K562 (cell line): ENCODE measurements around the gene NR0B2. TPM values are rescaled to one million over a fixed set of nuclear protein-coding genes. Genes with fewer than 3 reads are reported as not detected.

Source experiments
- BMI1 ChIP-seq: fragments of 150-350 bp; IDR thresholded peaks from 2 replicates; pipeline ENCODE4 v1.6.1; 2014; ENCODE audit warnings: low read length
- C11orf30 ChIP-seq: fragments of 450-650 bp; IDR thresholded peaks from 2 replicates; pipeline ENCODE4 v1.6.1; 2016; ENCODE audit warnings: low read depth, mild to moderate bottlenecking
- HIVEP1 ChIP-seq: fragments of 250-450 bp; sonication (Bioruptor Pico); IDR thresholded peaks from 2 replicates; pipeline ENCODE4 v1.4.0; 2020; ENCODE audit warnings: mild to moderate bottlenecking
- RFX5 ChIP-seq: IDR thresholded peaks from 2 replicates; pipeline ENCODE4 v1.6.1; 2011; ENCODE audit warnings: low read depth, mild to moderate bottlenecking, improper control_type of control experiment, low read length
- RREB1 ChIP-seq: fragments of 250-450 bp; sonication (Bioruptor Pico); IDR thresholded peaks from 2 replicates; pipeline ENCODE4 v1.4.0; 2020
- SREBF2 ChIP-seq: sonication (generic); formaldehyde crosslinking; IDR thresholded peaks from 2 replicates; pipeline ENCODE4 v1.4.0; 2020; ENCODE audit warnings: mild to moderate bottlenecking, missing genetic modification reagents
- STAG1 ChIP-seq: sonication (generic); formaldehyde crosslinking; IDR thresholded peaks from 2 replicates; pipeline ENCODE4 v1.5.0; 2020; ENCODE audit warnings: missing genetic modification reagents, borderline replicate concordance
- VEZF1 ChIP-seq: fragments of 200-800 bp; sonication (Bioruptor generic); IDR thresholded peaks from 2 replicates; pipeline ENCODE4 v1.6.1; 2017; ENCODE audit warnings: missing genetic modification characterization, missing compliant biosample characterization
- ZNF224 ChIP-seq: sonication (generic); formaldehyde crosslinking; IDR thresholded peaks from 2 replicates; pipeline ENCODE4 v1.8.0; 2022; ENCODE audit warnings: mild to moderate bottlenecking, missing genetic modification reagents
- ZNF3 ChIP-seq: fragments of 250-450 bp; sonication (Bioruptor Pico); IDR thresholded peaks from 2 replicates; pipeline ENCODE4 v1.5.0; 2021; ENCODE audit warnings: mild to moderate bottlenecking, moderate library complexity
- ZNF561 ChIP-seq: fragments of 450-650 bp; formaldehyde crosslinking; conservative IDR thresholded peaks from 2 replicates; pipeline ENCODE4 v1.4.0; 2020; ENCODE audit warnings: mild to moderate bottlenecking, moderate library complexity
- polyA plus RNA-seq, 8 experiments: library from polyadenylated mRNA; depleted of rRNA in 4 of 8; stranded (reverse) in 5 of 8; unstranded in 3 of 8; fragments of >200 nt; fragmentation: Nextera tagmentation in 2 of 8; fragmentation: Illumina TruSeq in 1 of 8; extraction: Ambion mirVana in 2 of 8; extraction: Trizol in 1 of 8; gene quantifications; 2 replicates each; pipeline versions ENCODE4 v1.2.1 to v1.2.3, GENCODE V29; 2011 to 2014; ENCODE audit warnings: inconsistent platforms in 1 of 8, missing spikeins in 1 of 8
- total RNA-seq, 7 experiments: library from RNA; depleted of rRNA in 6 of 7; stranded (reverse); fragments of >200 nt in 6 of 7; fragmentation: Illumina TruSeq in 2 of 7; extraction: Trizol in 2 of 7; gene quantifications; 2 replicates each; pipeline versions ENCODE4 v1.2.1 to v1.2.3, GENCODE V29; 2011 to 2021; ENCODE audit warnings: low replicate concordance in 1 of 7
- TF ChIP-seq, protein P1 (sequence below): fragments of 450-650 bp; IDR thresholded peaks from 2 replicates; pipeline ENCODE4 v1.6.1; 2014; ENCODE audit warnings: low read depth, mild to moderate bottlenecking, moderate library complexity, borderline replicate concordance
- TF ChIP-seq, protein P2 (sequence below): fragments of 200-800 bp; sonication (Bioruptor generic); IDR thresholded peaks from 2 replicates; pipeline ENCODE4 v1.6.1; 2017; ENCODE audit warnings: missing genetic modification characterization, missing compliant biosample characterization
- TF ChIP-seq, protein P3 (sequence below): fragments of 250-450 bp; sonication (Bioruptor Pico); IDR thresholded peaks from 2 replicates; pipeline ENCODE4 v1.8.0; 2022; ENCODE audit warnings: inconsistent platforms

NR0B2 gene
- total and polyA plus RNA-seq, 9 of the 15 experiments (the other 6 are each of a cell fraction or from before 2014, with no cell fraction given): not detected

DNA sequence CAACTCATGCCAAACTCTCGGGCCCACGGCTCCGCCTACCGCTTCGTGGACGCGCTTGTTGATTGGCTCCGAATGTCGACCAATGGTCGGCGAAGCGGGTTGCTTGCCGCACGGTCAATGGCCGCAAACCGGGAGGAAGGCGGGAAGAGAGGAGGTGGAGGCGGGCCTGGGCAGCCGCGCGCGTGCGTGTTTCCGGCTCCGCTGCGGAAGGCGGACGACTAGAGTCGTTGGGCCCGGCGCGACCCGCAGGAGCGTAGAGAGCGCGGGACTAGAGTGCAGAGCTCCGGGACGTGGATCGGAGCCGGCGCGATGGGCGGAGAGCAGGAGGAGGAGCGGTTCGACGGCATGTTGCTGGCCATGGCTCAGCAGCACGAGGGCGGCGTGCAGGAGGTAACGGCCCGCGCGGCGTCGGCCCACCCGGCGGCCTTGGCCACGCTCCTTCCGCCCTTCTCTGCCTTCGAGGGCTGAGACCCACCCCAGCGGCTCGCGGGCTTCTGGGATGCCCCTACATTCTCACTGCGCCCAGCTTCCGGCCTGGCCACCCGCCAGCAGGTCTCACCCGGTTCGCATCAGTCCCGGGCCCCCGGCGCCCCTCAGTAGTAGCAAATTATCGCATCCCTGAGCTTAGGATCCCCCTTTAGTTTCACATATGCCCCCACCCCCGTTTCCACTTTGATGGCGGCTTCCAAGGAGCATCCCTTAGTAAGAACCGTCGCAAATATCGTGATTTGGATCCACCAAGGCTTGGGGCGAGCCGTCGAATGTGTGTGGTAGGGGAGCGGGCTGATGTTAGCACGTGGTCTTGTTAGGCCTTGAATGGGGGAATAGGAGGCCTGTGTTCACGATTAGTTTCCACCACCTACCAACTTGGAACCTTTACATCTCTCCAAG lies 8.0 kb upstream of the NR0B2 start, which contains the start of gene NUDC (continued):
- TF ChIP-seq, protein P1, sequence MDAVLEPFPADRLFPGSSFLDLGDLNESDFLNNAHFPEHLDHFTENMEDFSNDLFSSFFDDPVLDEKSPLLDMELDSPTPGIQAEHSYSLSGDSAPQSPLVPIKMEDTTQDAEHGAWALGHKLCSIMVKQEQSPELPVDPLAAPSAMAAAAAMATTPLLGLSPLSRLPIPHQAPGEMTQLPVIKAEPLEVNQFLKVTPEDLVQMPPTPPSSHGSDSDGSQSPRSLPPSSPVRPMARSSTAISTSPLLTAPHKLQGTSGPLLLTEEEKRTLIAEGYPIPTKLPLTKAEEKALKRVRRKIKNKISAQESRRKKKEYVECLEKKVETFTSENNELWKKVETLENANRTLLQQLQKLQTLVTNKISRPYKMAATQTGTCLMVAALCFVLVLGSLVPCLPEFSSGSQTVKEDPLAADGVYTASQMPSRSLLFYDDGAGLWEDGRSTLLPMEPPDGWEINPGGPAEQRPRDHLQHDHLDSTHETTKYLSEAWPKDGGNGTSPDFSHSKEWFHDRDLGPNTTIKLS: no peak; the same call in 1 of the 2 replicates
- no peak for TF ChIP-seq ZNF224
- TF ChIP-seq VEZF1 (CRISPR knock-in tag): peak; percentile 44; the same call in 1 of the 2 replicates
- no peak for TF ChIP-seq ZNF3
- TF ChIP-seq C11orf30: peak; percentile 85
- TF ChIP-seq BMI1: 0 out of 2 replicates have a peak, but pooled peaks have one; percentile 71
- no peak for TF ChIP-seq ZNF561 (CRISPR knock-in tag)
- TF ChIP-seq HIVEP1 (CRISPR knock-in tag): no peak
- no peak for TF ChIP-seq RREB1 (CRISPR knock-in tag)
- no peak for TF ChIP-seq SREBF2 (CRISPR knock-in tag)
- TF ChIP-seq, protein P2, sequence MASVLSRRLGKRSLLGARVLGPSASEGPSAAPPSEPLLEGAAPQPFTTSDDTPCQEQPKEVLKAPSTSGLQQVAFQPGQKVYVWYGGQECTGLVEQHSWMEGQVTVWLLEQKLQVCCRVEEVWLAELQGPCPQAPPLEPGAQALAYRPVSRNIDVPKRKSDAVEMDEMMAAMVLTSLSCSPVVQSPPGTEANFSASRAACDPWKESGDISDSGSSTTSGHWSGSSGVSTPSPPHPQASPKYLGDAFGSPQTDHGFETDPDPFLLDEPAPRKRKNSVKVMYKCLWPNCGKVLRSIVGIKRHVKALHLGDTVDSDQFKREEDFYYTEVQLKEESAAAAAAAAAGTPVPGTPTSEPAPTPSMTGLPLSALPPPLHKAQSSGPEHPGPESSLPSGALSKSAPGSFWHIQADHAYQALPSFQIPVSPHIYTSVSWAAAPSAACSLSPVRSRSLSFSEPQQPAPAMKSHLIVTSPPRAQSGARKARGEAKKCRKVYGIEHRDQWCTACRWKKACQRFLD (CRISPR knock-in tag): peak; percentile 89; the same call in 1 of the 2 replicates
- TF ChIP-seq, protein P3, sequence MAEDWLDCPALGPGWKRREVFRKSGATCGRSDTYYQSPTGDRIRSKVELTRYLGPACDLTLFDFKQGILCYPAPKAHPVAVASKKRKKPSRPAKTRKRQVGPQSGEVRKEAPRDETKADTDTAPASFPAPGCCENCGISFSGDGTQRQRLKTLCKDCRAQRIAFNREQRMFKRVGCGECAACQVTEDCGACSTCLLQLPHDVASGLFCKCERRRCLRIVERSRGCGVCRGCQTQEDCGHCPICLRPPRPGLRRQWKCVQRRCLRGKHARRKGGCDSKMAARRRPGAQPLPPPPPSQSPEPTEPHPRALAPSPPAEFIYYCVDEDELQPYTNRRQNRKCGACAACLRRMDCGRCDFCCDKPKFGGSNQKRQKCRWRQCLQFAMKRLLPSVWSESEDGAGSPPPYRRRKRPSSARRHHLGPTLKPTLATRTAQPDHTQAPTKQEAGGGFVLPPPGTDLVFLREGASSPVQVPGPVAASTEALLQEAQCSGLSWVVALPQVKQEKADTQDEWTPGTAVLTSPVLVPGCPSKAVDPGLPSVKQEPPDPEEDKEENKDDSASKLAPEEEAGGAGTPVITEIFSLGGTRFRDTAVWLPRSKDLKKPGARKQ (CRISPR knock-in tag): no peak
- peak; percentile 45; the same call in 1 of the 2 replicates for TF ChIP-seq STAG1 (CRISPR knock-in tag)
- TF ChIP-seq RFX5: no peak
